ENCODE data around the gene FASLG. TPM values are rescaled to one million over a fixed set of nuclear protein-coding genes. Genes with fewer than 3 reads are reported as not detected.

FASLG gene, protein sequence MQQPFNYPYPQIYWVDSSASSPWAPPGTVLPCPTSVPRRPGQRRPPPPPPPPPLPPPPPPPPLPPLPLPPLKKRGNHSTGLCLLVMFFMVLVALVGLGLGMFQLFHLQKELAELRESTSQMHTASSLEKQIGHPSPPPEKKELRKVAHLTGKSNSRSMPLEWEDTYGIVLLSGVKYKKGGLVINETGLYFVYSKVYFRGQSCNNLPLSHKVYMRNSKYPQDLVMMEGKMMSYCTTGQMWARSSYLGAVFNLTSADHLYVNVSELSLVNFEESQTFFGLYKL
- not detected in 2 replicates for total RNA-seq (2014; rRNA removed; shearing (Covaris generic))

DNA sequence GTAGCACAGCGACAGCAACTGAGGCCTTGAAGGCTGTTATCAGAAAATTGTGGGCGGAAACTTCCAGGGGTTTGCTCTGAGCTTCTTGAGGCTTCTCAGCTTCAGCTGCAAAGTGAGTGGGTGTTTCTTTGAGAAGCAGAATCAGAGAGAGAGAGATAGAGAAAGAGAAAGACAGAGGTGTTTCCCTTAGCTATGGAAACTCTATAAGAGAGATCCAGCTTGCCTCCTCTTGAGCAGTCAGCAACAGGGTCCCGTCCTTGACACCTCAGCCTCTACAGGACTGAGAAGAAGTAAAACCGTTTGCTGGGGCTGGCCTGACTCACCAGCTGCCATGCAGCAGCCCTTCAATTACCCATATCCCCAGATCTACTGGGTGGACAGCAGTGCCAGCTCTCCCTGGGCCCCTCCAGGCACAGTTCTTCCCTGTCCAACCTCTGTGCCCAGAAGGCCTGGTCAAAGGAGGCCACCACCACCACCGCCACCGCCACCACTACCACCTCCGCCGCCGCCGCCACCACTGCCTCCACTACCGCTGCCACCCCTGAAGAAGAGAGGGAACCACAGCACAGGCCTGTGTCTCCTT is at the start of gene FASLG:
Gene FASLG (plus strand): TSS at position 233 of the 583 bp plus-strand sequence. CDS start 99 bp downstream, at position 332.

Small RNA genes within 50 kb of the gene (small RNA-seq; reads per million reads assigned to genes)
- not detected for gene RNU6-693P

Other genes with a start within 250 kb of the FASLG start
- not detected in 2 replicates for gene C1orf105, start 238.4 kb upstream of the FASLG start, total RNA-seq (2014; rRNA removed; shearing (Covaris generic))
- 26.9 and 28.7 TPM in 2 replicates for gene PIGC, start 215.0 kb upstream of the FASLG start, total RNA-seq (2014; rRNA removed; shearing (Covaris generic))
- 25.5 and 28.6 TPM in 2 replicates for gene SUCO, start 126.0 kb upstream of the FASLG start, total RNA-seq (2014; rRNA removed; shearing (Covaris generic))

Measured in A375 (cell line).